GM18526 (cell line): ENCODE measurements around the gene DACH1.

ENCODE experiments used
- POLR2A ChIP-seq: IDR thresholded peaks from 3 replicates; pipeline ENCODE4 v1.6.1; 2011; ENCODE audit not compliant: insufficient read length; ENCODE audit errors: extremely low read depth

The DACH1 gene

GRCh38 chr13:71806886-71807285 lies 60.1 kb downstream of the DACH1 start:
- no peak for TF ChIP-seq POLR2A

GRCh38 chr13:71803066-71803465 lies 63.9 kb downstream of the DACH1 start:
- no peak for TF ChIP-seq POLR2A

GRCh38 chr13:71801781-71802180 lies 65.2 kb downstream of the DACH1 start:
- no peak for TF ChIP-seq POLR2A

GRCh38 chr13:71801165-71801760 lies 65.7 kb downstream of the DACH1 start:
- no peak for TF ChIP-seq POLR2A

- no peak for TF ChIP-seq POLR2A
Measured at GRCh38 chr13:71799324-71799723, 67.7 kb downstream of the DACH1 start.

- no peak for TF ChIP-seq POLR2A
Measured at GRCh38 chr13:71798707-71799106, 68.3 kb downstream of the DACH1 start.

GRCh38 chr13:71797517-71797916 lies 69.5 kb downstream of the DACH1 start:
- no peak for TF ChIP-seq POLR2A

- no peak for TF ChIP-seq POLR2A
Measured at GRCh38 chr13:71789693-71790329, 77.2 kb downstream of the DACH1 start.

- TF ChIP-seq POLR2A = no peak
Measured at GRCh38 chr13:71789037-71789436, 78.0 kb downstream of the DACH1 start.

GRCh38 chr13:71787414-71787813 lies 79.6 kb downstream of the DACH1 start:
- no peak for TF ChIP-seq POLR2A

GRCh38 chr13:71786875-71787274 lies 80.1 kb downstream of the DACH1 start:
- TF ChIP-seq POLR2A = no peak

GRCh38 chr13:71785361-71785760 lies 81.6 kb downstream of the DACH1 start:
- no peak for TF ChIP-seq POLR2A

- TF ChIP-seq POLR2A = no peak
Measured at GRCh38 chr13:71780546-71780945, 86.5 kb downstream of the DACH1 start.

- no peak for TF ChIP-seq POLR2A
Measured at GRCh38 chr13:71775966-71776365, 91.0 kb downstream of the DACH1 start.

- TF ChIP-seq POLR2A = no peak
Measured at GRCh38 chr13:71774863-71775262, 92.1 kb downstream of the DACH1 start.

GRCh38 chr13:71773531-71773930 lies 93.5 kb downstream of the DACH1 start:
- TF ChIP-seq POLR2A = no peak

GRCh38 chr13:71772361-71772760 lies 94.6 kb downstream of the DACH1 start:
- no peak for TF ChIP-seq POLR2A
